ENCODE data around the gene CRIP1.

CRIP1 gene

GRCh38 chr14:105519946-105520698 lies 33.4 kb downstream of the CRIP1 start:
- no peak for DNase-seq

- DNase-seq: no peak
Measured at GRCh38 chr14:105525326-105525725, 38.6 kb downstream of the CRIP1 start.

GRCh38 chr14:105525861-105526775 lies 39.4 kb downstream of the CRIP1 start, which contains the start of gene TMEM121:
Gene TMEM121, plus strand, starts transcription at chr14:105526583. Its CDS starts 2,252 bp downstream, at chr14:105528835.
- DNase-seq: no peak

GRCh38 chr14:105526776-105527380 lies 40.2 kb downstream of the CRIP1 start:
- no peak for DNase-seq

GRCh38 chr14:105527381-105527825 lies 40.7 kb downstream of the CRIP1 start:
- DNase-seq: no peak

GRCh38 chr14:105527826-105528585 lies 41.3 kb downstream of the CRIP1 start:
- DNase-seq: peak; percentile 64

GRCh38 chr14:105528586-105529318 lies 42.1 kb downstream of the CRIP1 start:
- DNase-seq: no peak

- no peak for DNase-seq
Measured at GRCh38 chr14:105529319-105529568, 42.6 kb downstream of the CRIP1 start.

- DNase-seq: no peak
Measured at GRCh38 chr14:105529569-105530284, 43.0 kb downstream of the CRIP1 start.

- DNase-seq: no peak
Measured at GRCh38 chr14:105530285-105531087, 43.8 kb downstream of the CRIP1 start.

- no peak for DNase-seq
Measured at GRCh38 chr14:105531088-105531893, 44.6 kb downstream of the CRIP1 start.

GRCh38 chr14:105531894-105532623 lies 45.4 kb downstream of the CRIP1 start:
- DNase-seq: no peak

GRCh38 chr14:105532735-105533141 lies 46.1 kb downstream of the CRIP1 start:
- no peak for DNase-seq

GRCh38 chr14:105533391-105533790 lies 46.7 kb downstream of the CRIP1 start:
- DNase-seq: no peak

GRCh38 chr14:105533811-105534498 lies 47.3 kb downstream of the CRIP1 start:
- DNase-seq: no peak

- no peak for DNase-seq
Measured at GRCh38 chr14:105534586-105534985, 47.9 kb downstream of the CRIP1 start.

- DNase-seq: no peak
Measured at GRCh38 chr14:105536051-105536450, 49.4 kb downstream of the CRIP1 start.
